ENCODE measurements around the gene NLGN1. TPM values are rescaled to one million over a fixed set of nuclear protein-coding genes. Genes with fewer than 3 reads are reported as not detected.

NLGN1 gene
- total and polyA plus RNA-seq, 2 of the 8 experiments (the other 6 are each of a cell fraction or from before 2014, with no cell fraction given) = 7.8 to 14.8 TPM

DNA sequence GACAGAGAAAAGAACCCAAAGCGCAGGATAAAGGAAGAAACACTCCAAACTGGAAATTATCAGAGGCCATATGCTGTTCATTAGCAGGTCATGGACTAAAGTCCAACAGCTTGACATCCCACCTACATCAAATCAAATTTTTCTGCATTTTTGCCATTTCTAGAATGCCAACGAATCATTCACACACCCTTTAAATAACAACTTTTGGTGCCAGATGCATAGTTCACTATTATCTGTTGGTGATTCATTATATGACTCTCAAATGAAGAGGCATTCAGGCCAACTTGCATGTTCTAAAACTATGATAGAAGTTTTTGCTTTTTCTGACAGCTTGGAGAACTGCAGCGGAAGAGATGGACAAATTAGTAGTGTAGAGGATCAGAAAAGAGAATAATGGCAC lies 931.8 kb downstream of the NLGN1 start (continued):
- TF ChIP-seq ATF3 (IDR thresholded peaks at IDR 0.05; ENCODE audit: insufficient read depth, low read depth, low read length) (no peak), TAF1 (IDR thresholded peaks at IDR 0.05; ENCODE audit: low read depth, low read length) (no peak)
